GM19025 (cell line): ENCODE measurements around the gene ALKBH3.

Experiments used
- ATAC-seq: cut with Tn5 transposase; IDR thresholded peaks from one replicate; pipeline ENCODE4 v1.9.1; 2021; ENCODE audit warnings: mild to moderate bottlenecking, low read depth, moderate library complexity; ENCODE audit not compliant: unreplicated experiment

The ALKBH3 gene

DNA sequence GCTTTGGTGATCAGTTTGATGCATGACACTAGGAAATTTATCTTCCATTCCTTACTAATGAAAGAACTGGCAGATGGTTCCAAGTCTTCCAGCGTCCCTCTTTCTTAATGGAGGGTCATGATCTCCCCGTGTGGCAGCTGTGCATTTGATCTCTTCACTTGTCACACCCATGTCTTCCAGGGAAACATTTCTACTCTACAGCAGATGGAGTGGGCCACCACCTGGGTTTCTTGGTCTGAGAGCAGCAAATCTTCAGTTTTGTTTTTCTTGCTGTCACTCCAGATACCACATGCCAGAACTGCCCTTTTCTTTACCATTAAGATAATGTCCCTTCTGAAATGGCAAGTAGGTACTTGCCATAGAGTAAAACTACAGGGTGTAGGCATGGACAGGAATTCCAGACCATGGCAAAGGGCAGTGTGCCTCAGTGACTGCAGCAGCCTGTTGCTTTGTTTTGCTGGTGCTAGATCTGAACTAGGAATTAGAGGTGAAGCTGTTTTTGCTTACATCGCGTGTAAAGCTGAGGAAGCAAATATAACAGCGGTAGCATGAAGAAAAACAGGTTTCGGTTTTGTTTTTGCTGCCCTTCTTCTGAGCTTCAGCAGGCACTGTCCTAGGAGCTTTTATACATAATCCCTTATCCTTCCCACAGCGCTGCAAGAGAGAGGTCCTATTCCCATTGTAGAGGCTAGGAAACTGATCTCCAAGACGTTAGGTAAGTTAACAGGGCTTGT is 41.1 kb downstream of the ALKBH3 start:
- no peak for ATAC-seq

DNA sequence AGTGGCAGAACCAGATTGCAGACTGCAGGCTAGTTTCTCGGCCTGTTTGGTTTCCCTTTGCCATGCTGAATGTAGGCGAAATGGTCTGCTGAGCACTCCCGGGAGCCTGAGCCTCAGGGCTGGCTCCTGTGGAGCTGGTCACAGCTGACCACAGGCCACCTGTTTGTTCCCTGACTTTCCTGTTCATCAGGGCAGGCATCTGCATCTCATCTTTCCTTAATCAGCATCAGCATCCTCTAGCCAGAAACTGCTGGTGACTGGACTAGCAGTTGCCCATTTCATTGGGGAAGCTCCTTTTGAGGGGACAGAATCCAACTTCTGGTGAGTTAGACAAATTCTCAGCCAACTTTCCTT is 41.6 kb downstream of the ALKBH3 start:
- no peak for ATAC-seq

DNA sequence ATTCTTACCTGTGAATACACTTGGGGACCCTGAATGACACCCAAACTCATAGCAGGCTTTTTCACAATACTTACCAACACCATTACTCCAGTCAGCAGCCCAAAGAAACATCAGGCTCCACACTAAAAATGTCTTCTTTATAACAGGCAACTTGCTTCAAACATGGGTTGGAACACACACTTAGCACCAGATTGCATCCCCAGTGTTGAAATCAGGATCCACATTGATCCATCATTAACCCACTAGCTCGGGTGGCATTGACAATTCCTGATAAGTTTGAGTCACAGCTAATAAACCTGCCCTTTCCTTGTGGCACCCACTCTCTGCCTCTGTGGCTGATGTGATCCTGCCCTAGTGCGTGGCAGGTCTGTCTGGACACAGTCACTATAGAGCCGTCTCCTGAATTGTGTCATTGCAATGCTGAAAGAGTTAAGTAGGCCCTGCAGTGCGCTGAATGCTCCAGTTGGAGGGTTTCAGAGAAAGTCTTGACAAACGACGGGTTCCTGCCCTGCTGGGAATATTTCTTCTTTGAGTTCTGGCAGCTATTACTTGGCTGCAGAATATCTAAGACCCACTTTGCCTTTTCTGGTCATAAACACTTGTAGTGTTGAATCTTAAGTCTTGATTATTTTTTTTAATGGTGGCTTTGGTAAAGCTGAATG is 42.2 kb downstream of the ALKBH3 start:
- ATAC-seq: no peak

DNA sequence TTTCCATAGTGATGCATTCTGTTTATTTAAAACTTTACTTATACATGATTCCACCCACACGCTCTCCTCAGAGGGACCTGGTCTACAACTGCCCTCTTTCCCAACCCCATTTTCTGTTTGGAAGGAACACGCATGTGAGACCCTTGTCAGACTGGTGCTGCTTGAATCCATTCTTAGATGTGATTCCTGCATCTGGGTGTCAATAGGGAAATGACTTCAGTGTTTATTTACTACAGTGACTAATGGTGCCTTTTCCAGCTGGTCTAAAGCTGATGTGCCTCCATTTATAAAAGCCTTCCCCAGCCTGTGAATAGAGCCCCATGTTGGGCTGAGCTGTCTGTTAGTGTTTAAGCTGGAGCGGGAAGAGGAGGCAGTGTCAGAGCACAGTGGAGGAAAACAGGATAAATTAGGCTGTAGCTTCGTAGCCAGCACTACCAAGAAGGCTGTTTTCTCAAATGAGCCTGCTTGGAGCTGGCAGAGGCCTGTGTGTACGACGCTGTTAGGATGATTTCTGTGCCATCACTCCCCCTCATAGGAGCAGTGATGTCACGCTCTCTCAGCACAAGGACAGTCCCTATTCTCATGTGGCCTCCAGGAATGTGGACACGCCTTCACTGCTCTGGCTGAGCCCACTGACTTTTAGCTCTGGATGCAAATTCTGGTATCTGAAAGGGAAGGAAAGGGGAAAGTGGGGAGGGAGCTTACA is 42.9 kb downstream of the ALKBH3 start:
- ATAC-seq: no peak

DNA sequence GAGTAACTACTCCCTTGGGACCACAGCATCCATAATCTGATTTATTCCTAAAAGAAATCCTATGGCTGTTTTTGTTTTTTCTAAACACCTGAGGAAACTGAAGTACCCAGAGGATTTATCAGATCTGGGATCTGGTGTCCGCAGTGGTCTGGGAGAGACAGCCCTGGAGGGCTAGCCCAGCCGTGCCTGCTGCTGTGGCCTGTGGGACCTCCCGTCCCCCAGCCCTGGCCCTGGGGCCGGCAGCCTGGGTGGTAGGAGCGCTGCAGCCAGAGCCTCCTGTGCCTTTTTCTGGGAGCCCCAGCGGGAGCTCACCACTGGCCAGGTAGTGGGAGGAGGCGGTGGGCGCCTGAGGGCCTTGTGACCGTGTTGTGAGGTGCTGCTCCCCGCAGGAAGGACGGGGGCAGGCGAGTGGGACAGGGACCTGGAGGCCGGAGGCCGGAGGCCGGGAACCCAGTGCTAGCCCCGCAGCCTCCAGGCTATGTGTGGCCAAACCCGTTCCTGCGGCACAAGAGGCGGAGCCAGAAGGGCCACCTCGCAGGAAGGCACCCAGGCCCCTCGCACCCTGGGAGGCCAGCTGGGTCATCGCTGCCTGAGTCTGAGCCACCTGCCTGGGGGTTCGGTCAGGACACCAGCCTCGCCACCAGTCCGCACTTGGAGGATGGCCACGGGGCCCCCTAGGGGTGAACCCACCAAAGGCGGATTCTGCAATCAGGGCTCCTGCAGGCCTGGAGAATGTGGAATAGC is 43.7 kb downstream of the ALKBH3 start:
- ATAC-seq: no peak

DNA sequence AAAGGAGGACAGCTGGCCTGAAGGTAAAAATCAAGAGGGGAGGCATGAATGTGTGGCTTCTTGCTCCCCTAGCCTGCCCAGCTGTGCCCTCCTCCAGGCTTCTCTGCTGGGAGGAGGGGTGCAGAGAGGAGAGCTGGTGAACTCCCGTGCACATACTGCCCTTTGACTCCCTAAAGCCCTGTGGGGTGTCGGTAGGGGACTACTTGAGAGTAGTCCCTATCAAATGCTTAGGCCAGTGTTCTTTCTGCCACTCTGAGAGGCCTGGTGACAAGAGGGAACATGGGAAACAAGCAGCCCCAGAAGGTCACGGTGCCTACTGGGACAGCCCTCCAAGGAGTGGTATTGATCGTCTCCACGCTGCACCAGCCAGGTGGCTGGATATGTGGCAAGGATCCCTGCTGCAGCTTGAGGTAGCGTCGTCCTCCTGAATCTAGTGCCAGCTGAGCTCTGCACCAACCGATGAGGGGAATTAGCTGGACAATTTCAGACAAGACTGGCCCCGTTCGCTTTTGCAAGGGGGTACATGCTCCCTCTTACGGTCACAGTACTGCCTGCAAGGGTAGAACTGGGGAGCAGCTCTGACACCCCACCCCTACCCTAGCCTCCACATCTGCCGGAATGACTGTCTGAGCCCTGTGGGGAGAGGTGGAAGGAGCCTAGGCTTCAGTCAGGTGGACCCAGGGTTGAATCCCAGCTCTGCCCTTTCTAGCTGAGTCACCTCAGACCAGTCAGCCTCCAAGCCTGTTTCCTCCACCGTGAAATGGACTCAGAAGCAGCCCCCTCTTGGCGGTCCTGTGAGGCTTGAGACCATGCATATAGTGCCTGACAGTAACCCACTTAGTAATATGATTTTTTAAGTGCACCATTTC is 44.7 kb downstream of the ALKBH3 start:
- ATAC-seq: no peak

DNA sequence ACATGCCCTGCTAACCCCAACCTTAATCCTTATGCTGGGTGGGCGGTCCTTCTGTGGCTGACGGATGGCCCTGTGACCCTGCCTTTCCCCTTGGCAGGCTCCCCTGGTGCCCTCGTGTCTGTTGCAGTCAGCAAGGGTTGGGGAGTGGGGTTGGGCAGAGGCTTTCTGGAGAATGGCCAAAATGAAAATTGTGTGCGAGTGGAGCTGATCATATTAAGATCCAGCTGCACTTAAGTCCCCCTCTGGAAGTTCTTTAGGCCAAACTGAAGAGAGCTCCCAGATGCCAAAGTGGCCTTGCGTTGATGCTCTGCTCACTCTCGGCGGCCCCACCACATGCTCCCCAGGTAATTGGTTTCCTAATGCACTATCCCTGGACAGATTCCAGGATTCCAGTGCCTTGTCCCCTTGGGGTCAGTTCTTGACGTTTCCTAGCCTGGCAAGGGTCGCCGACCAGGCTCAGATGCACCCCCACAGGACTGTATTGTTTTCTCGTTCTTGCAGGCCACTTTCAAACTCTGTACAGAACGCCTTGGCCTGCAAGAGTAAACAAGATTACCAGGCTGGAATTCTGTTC is 45.4 kb downstream of the ALKBH3 start:
- no peak for ATAC-seq

DNA sequence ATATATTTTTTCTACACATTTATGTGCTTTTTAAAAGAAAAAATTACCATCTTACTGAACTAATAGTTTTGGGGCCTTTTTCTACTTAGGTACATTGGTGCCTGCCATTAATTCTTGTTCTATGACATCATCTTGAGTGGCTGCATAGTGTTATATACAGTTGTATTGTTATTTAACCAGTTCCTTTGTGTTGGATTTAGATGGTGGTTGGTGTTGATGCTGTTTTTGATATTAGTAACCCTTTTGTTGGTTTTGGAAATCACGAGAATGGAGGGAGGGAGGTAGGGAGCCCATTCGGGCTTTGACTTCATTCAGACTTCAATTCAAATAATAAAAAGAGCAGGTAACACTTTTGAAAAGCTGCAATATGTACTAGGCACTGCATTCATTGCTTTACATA is 46.4 kb downstream of the ALKBH3 start:
- no peak for ATAC-seq

DNA sequence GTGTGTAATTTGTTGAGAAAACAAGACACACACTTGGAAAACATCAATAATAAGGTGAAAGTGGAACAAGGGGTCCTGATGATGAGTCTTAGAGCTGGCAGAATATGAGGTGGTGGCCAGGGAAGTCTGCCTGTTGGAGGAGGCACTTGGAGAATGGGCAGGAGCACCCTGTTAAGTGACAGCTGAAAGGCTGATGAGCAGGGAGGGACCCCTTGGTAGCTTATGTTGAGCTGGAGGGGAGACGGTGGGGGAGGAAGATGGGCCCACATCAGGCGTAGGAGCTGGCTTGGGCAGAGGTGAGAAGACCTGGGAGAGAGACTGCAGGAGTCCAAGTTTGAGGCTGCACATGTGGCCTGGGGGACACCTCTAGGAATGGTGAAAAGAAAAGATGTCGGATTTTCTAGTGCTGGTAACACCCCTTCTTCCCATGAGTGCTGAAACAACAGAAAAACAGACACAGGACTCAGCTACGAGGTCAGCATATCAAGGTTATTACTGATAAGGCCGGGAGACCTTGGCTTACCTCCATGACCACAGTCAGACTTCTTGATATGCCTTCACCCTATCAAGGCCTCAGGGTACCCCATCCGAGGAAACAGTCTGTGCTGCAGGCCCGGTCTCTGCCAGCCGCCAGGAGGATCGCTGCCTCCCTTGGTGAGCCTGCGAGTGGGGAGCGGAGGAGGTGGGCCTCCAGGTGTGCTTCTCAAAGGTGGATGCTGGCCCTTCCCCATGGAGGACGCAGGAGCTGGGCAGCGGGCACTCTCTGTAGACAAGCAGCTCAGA is 47.5 kb downstream of the ALKBH3 start:
- no peak for ATAC-seq

DNA sequence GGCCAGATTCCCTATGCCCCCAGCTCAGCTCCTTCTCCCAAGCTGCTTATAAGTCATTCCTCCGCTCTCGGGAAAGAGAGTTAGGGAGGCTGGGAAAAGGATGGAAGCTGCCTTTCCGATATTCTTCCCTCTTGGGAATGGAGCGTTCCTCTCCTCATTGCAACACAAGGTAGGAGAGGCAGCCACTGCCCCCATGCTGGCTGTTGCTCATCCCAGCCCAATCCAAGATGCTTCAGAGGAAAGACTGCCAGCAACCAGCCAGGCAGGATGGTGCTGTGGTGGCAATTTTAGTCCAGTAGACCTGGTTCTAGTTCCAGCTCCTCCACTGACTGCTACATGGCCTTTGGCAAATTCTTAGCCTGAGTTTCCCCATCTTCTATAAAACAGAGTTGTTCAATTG is 48.1 kb downstream of the ALKBH3 start:
- no peak for ATAC-seq

DNA sequence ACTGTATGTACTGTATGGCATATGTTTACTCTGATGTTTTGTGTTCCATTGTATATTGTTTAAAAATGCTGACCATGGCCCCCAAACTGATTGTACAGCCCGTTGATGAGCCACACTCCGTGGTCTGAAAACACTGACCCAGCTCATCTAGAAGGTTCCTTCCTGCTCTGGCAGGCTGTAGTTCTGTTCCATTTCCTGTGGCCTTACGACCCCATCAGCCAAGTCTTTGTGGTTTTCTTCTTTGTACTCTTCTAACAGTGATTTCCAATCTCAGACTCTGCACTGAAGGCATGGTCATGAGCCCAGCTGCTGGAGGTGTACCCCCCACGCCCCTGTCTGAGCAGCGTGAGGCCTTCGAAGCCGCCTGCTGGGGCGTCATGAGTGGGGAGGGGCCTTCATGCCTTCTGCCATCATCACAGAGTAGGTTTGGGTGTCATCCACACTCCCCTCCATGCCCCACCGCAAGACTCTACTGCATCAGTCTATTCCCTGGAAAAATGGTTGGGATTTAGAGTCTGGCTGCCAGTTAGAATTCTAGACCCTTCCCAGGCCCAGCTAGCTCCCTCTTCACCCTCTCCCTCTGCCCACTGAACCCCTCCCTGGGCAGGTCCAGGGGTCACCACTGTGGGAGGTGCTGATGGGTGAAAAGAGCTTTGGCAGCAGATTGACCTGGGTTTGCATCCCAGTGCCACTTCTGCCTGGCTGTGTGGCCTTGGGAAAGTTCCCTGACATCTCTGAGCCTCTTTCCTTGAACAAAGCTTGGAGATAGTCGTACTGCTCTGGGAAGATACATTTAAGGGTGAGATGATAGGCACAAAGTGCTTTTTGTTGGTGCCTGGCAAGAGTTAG is 50.5 kb downstream of the ALKBH3 start:
- no peak for ATAC-seq

DNA sequence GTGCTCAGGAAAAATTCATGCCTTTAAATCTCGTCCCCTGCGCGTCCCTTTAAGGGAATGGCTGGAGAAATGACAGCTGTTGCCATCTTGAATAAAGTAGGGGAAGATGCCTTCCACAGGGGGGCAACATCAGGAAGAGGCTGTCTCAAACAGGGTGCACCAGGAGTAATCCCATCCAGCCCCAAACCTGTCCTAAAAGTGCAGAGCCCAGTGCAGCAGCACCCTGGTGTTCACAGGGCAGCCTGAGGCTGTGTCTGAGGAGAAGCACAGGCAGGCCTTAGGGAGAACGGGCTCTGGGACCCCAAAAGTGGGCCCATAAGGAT is 51.0 kb downstream of the ALKBH3 start:
- no peak for ATAC-seq

DNA sequence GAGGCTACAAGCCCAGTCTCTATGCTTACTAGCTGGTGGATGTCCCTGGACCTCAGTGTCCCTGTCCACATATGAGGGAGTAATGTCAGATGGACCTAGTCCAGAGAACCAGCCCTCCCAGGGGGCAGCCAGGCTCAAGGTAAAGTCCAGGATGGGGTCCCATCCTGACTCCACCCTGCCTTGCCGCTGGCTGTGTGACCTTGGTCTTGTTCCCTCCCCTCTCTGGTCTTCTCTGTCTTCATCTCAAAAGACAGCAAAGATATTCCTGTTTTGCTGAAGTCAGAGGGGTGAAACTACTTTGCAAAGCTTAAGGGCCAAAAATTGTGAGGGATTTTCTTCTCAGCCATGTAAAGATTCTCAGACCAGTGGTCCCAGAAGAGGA is 52.6 kb downstream of the ALKBH3 start:
- ATAC-seq: no peak

DNA sequence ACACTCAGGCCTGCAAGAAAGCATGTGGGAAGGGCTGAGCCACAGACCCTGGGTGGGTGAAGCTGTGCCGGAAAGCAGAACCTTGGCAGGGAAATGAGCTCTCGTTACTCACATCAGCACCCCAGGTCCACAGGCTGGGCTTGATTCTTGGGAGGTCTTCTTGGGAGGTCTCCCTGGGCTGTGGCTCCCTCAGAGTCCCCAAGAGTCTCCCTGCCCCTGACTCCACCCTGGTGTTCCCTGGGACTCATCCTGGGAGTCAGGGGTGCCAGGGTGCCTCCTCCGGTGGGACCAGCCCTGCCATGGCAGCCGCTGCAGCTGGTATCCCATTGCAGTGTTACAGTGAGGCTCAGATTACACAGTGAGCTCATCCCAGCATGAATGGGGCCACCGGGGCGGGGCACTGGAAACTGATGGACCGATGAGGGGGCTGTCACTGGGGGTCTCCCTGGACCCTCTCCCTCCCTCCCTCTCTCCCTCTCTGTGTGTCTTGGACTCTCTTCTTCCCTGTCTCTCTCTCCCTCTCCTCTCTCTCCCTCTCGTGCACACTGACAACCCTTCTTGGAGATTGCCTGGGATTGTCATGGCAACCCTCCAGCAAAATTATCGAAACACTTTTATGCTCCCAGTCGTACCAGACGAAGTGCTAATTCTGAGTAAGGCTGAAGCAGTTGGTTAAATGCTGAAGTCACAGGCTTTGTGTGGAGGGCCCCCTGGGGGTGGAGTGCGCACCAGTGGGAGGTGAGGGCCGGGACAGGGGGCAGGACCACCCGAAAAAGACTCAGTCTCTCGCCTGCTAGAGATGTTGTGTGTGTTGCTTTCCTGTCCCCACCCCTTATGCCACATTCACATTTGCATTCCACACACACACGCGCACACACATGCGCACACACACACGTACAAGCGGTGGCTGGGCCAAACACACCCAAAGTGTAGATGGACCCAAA is 53.2 kb downstream of the ALKBH3 start:
- no peak for ATAC-seq

DNA sequence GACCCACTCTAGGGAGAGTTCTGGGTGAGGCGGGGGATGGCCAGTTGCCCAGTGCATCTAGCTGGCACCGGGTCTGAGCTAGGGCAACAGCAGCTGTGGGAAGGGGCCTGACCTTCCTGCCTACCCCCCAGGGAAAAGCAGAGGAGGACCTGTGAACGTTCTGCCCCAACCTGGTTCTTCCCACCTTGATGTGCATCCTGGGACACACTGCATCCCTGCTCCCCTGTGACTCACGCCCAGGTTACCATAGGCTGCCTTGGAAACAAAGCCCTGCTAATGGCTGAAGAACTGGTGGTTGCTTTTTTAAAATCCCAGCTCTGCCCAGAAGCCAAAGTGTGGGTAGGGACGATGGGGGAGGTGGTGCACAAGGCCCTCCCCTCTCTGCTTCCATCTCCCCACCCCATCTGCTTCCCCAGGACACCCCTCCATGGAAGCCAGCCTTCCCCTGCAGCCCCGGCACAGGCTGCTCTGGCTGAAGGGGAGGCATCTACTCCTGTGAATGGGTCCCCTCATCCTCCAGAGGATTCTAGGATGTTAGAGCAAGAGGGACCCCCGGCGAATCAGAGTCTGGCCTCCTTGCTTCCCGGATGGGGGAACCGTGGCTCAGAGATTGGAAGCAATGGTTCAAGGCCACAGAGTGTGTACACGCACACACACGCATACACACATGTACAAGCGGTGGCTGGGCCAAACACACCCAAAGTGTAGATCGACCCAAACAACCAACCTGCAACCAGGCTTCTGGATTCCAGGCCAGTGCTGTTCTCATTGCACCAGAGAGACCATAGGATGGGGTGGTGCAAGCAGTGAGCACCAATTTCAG is 54.2 kb downstream of the ALKBH3 start:
- ATAC-seq: no peak

DNA sequence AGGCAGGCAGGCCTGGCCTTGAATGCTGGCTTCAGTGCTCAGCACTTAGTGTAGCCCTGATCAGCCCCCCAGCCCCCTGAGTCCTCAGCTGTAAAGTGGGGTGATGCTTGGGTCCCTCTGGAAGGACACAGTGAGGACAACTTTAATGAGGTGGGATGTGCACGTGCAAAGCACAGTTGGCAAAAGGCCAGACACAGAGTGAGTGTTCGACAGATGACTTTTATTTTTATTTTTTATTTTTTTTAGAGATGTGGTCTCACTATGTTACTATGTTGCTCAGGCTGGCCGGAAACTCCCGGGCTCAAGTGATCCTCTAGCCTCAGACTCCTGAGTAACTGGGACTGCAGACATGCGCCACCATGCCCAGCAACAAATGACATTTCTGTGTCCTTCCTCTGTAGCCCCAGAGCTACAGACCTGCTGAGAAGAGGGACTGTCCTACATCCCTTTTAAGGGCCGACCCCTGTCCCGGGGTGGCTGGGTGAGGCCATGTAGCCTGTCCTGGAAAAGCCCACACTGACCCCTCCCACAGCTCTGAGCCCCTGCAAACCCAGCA is 54.9 kb downstream of the ALKBH3 start:
- ATAC-seq: no peak
